Breast epithelium (tissue), 4 donors: ENCODE results near the gene FAM78B. TPM values are rescaled to one million over a fixed set of nuclear protein-coding genes. Genes with fewer than 3 reads are reported as not detected.

ENCODE experiments used
- DNase-seq, 2 donors: peaks; one replicate each; pipeline ENCODE4 v3.0.0-alpha.2; 2019; ENCODE audit warnings: low spot score in 2 of 2
- H3K27ac ChIP-seq, 2 donors: fragments of 200-600 bp; sonication (generic) in 1 of 2; one replicate each; pipeline ENCODE4 v1.5.1; 2016 to 2019; ENCODE audit warnings: mild to moderate bottlenecking in 1 of 2
- H3K27me3 ChIP-seq, 2 donors: fragments of 200-600 bp; sonication (generic) in 1 of 2; one replicate each; pipeline versions ENCODE4 v1.5.1 to v1.6.0; 2017 to 2019; ENCODE audit warnings: control low read depth in 1 of 2, mild to moderate bottlenecking in 1 of 2
- H3K36me3 ChIP-seq: fragments of 200-600 bp; one replicate; pipeline ENCODE4 v1.5.1; 2019
- H3K4me1 ChIP-seq, 2 donors: fragments of 200-600 bp; sonication (generic); one replicate each; pipeline ENCODE4 v1.5.1; 2016 to 2019; ENCODE audit warnings: control low read depth in 1 of 2
- H3K4me3 ChIP-seq, 3 donors: fragments of 200-600 bp; sonication (generic); 1 replicate in 2 of 3; 2 replicates in 1 of 3; pipeline ENCODE4 v1.5.1; 2016 to 2019; ENCODE audit warnings: mild to moderate bottlenecking in 3 of 3, moderate library complexity in 2 of 3
- H3K9me3 ChIP-seq, 2 donors: fragments of 200-600 bp; sonication (generic) in 1 of 2; one replicate each; pipeline ENCODE4 v1.5.1; 2016 to 2019; ENCODE audit warnings: control low read depth in 1 of 2
- POLR2A ChIP-seq: fragments of 450-650 bp; IDR thresholded peaks from one replicate; pipeline ENCODE4 v1.6.1; 2016; ENCODE audit warnings: antibody characterized with exemption, mild to moderate bottlenecking, moderate library complexity
- POLR2AphosphoS5 ChIP-seq, 3 donors: sonication (generic); formaldehyde crosslinking; IDR thresholded peaks; one replicate each; pipeline ENCODE4 v1.6.1; 2017; ENCODE audit warnings: antibody characterized with exemption in 3 of 3
- intact Hi-C: fragments of 100-400 bp; cut with DNase I; formaldehyde crosslinking; loops from one replicate; pipeline ENCODE4 v1.15.1; 2023; ENCODE audit warnings: low total_unique reads
- total RNA-seq, 3 donors: library from RNA; depleted of rRNA; stranded (reverse); fragments of >200 nt; gene quantifications; one replicate each; pipeline ENCODE4 v1.1.0, GENCODE V29; 2016
- TF ChIP-seq, protein P1 (sequence below), 3 donors: fragments of 450-650 bp; IDR thresholded peaks; one replicate each; pipeline ENCODE4 v1.5.1; 2016 to 2017; ENCODE audit warnings: antibody characterized with exemption in 3 of 3, mild to moderate bottlenecking in 3 of 3, moderate library complexity in 3 of 3

Gene FAM78B
- total RNA-seq, 3 donors from 2014 or later, result 0.98 to 3.2 (median 1.2) TPM

GRCh38 chr1:166057650-166058049 is 109.2 kb downstream of the FAM78B start:
- TF ChIP-seq POLR2AphosphoS5 (IDR thresholded peaks at IDR 0.05), result no peak
- no peak for TF ChIP-seq POLR2A
- TF ChIP-seq, protein P1, sequence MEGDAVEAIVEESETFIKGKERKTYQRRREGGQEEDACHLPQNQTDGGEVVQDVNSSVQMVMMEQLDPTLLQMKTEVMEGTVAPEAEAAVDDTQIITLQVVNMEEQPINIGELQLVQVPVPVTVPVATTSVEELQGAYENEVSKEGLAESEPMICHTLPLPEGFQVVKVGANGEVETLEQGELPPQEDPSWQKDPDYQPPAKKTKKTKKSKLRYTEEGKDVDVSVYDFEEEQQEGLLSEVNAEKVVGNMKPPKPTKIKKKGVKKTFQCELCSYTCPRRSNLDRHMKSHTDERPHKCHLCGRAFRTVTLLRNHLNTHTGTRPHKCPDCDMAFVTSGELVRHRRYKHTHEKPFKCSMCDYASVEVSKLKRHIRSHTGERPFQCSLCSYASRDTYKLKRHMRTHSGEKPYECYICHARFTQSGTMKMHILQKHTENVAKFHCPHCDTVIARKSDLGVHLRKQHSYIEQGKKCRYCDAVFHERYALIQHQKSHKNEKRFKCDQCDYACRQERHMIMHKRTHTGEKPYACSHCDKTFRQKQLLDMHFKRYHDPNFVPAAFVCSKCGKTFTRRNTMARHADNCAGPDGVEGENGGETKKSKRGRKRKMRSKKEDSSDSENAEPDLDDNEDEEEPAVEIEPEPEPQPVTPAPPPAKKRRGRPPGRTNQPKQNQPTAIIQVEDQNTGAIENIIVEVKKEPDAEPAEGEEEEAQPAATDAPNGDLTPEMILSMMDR (IDR thresholded peaks at IDR 0.05), result no peak

DNA sequence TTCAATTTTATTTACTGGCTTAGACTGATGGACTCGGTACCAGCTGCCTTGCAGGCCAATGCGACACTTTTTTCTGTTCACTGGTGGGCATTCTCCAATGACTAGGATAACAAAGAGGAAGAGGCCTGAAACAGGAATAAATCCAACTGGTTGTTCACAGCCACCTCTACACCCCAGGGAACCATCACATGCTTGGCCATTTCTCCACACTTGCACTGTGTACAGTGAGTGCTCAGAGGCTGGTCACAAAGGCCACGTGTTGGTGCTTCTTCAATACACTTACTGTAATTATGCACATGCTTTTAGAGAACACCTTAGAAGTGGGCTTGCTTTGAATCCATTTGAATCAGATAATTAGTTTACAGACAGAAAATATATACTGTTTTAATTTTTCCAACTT is 113.4 kb downstream of the FAM78B start:
- H3K27ac ChIP-seq, result no peak overlapping the region
- H3K27me3 ChIP-seq, result no peaks in the 10 kb centered on the region
- DNase-seq, result no peak
- no peaks in the 10 kb centered on the region for H3K36me3 ChIP-seq
- no peaks in the 10 kb centered on the region for H3K9me3 ChIP-seq
- H3K4me3 ChIP-seq, result no peak overlapping the region
- intact Hi-C loops, result no loop called here
- H3K4me1 ChIP-seq, result no peaks in the 10 kb centered on the region
- TF ChIP-seq POLR2AphosphoS5 (IDR thresholded peaks at IDR 0.05) (no peak), POLR2A (no peak)
- TF ChIP-seq, protein P1 (IDR thresholded peaks at IDR 0.05), result no peak

More at GRCh38 chr1:166057650-166058049, 109.2 kb downstream of the FAM78B start:
- Histone ChIP-seq H3K9me3 (no peaks in the 10 kb centered on the region), H3K4me3 (no peak overlapping the region), H3K27ac (no peak overlapping the region), H3K27me3 (no peaks in the 10 kb centered on the region), H3K4me1 (no peaks in the 10 kb centered on the region), H3K36me3 (no peaks in the 10 kb centered on the region)
- intact Hi-C loops, result no loop called here
- no peak for DNase-seq

GRCh38 chr1:166040202-166040997 is 126.4 kb downstream of the FAM78B start:
- intact Hi-C loops, result no loop called here
- H3K4me3 ChIP-seq, result no peak overlapping the region
- H3K27ac ChIP-seq, result no peak overlapping the region
- DNase-seq, result no peak
- H3K9me3 ChIP-seq, result no peaks in the 10 kb centered on the region
- H3K36me3 ChIP-seq, result no peaks in the 10 kb centered on the region
- no peaks in the 10 kb centered on the region for H3K4me1 ChIP-seq
- TF ChIP-seq, protein P1 (IDR thresholded peaks at IDR 0.05), result no peak
- H3K27me3 ChIP-seq, result no peaks in the 10 kb centered on the region

DNA sequence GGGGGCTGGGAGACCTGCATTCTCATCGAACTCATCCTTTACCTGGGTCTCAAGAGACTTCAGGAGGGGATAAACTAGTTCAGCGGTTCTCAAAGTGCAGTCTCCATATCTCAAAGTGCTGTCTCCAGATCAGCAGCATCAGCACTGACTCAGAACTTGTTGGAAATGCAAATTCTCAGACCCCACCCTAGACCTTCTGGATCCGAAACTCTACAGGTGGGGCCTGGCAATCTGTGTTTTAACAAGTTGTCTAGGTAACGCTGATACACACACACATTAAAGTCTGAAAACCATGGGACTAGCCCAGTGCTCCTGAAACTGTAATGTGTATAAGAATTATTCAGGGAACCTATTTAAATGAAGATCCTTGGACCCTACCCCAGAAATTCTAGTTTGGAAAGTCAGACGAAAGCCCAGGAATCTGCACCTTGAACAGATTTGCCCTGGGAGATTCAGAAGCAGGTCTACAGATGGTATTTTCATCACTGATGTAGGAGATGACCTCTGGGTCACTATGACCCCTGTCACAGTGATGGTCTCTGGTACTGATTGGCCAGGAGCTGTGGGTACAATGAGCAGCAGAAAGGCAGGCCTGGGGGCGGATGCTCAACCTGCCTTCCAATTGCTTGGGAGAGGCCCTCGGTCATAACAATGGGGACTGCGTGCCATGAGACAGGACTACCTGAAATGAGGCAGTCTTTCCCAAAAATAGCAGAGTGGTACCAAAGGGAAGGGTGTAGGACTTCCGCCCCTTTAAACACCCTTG is 127.2 kb downstream of the FAM78B start:
- Histone ChIP-seq H3K4me3 (no peak overlapping the region), H3K9me3 (no peaks in the 10 kb centered on the region), H3K4me1 (no peaks in the 10 kb centered on the region), H3K36me3 (no peaks in the 10 kb centered on the region), H3K27me3 (no peaks in the 10 kb centered on the region), H3K27ac (no peak overlapping the region)
- no peak for DNase-seq
- TF ChIP-seq, protein P1 (IDR thresholded peaks at IDR 0.05), result no peak
- TF ChIP-seq POLR2AphosphoS5 (IDR thresholded peaks at IDR 0.05) (no peak), POLR2A (no peak)
- intact Hi-C loops, result no loop called here

GRCh38 chr1:166036092-166036491 is 130.7 kb downstream of the FAM78B start:
- intact Hi-C loops, result no loop called here

More at GRCh38 chr1:166036092-166036491, 130.7 kb downstream of the FAM78B start:
- DNase-seq, result no peak
- Histone ChIP-seq H3K4me3 (no peak overlapping the region), H3K9me3 (no peaks in the 10 kb centered on the region), H3K27me3 (no peaks in the 10 kb centered on the region), H3K27ac (no peak overlapping the region), H3K4me1 (no peaks in the 10 kb centered on the region), H3K36me3 (no peaks in the 10 kb centered on the region)
- TF ChIP-seq POLR2A (no peak), POLR2AphosphoS5 (IDR thresholded peaks at IDR 0.05) (no peak)
- TF ChIP-seq, protein P1 (IDR thresholded peaks at IDR 0.05), result no peak
